GM18511 (cell line): ENCODE data around the gene HACD4.
"Not testable (repeated sequence)": the region's sequence is repeated elsewhere in the genome, so short reads cannot be mapped to it uniquely, and the experiment has no call there.

Experiments used
- ATAC-seq: cut with Tn5 transposase; IDR thresholded peaks from one replicate; pipeline ENCODE4 v1.9.1; 2021; ENCODE audit warnings: mild to moderate bottlenecking, moderate library complexity; ENCODE audit not compliant: unreplicated experiment

The HACD4 gene

GRCh38 chr9:21016701-21017491 lies 14.5 kb downstream of the HACD4 start:
- ATAC-seq: no peak

GRCh38 chr9:21015995-21016394 lies 15.4 kb downstream of the HACD4 start:
- peak; percentile 82 for ATAC-seq

- no peak for ATAC-seq
These were observed 16.2 kb downstream of the HACD4 start for GRCh38 chr9:21015129-21015815.

GRCh38 chr9:21002040-21002439 lies 29.4 kb downstream of the HACD4 start:
- ATAC-seq: no peak

GRCh38 chr9:21001581-21001980 lies 29.9 kb downstream of the HACD4 start:
- no peak for ATAC-seq

GRCh38 chr9:20997503-20998076 lies 33.9 kb downstream of the HACD4 start:
- peak; percentile 87 for ATAC-seq

GRCh38 chr9:20996809-20997208 lies 34.6 kb downstream of the HACD4 start:
- peak; percentile 43 for ATAC-seq

GRCh38 chr9:20995616-20996015 lies 35.8 kb downstream of the HACD4 start:
- no peak for ATAC-seq

GRCh38 chr9:20994486-20994885 lies 37.0 kb downstream of the HACD4 start:
- ATAC-seq: no peak

- no peak for ATAC-seq
These were observed 40.6 kb downstream of the HACD4 start for GRCh38 chr9:20990867-20991266.

GRCh38 chr9:20989923-20990341 lies 41.5 kb downstream of the HACD4 start:
- ATAC-seq: no peak

- no peak for ATAC-seq
These were observed 42.6 kb downstream of the HACD4 start for GRCh38 chr9:20988671-20989315.

GRCh38 chr9:20988061-20988460 lies 43.4 kb downstream of the HACD4 start:
- no peak for ATAC-seq

GRCh38 chr9:20987521-20987920 lies 43.9 kb downstream of the HACD4 start:
- ATAC-seq: no peak

- no peak for ATAC-seq
These were observed 45.4 kb downstream of the HACD4 start for GRCh38 chr9:20985851-20986600.

GRCh38 chr9:20984506-20984905 lies 46.9 kb downstream of the HACD4 start:
- ATAC-seq: no peak

- no peak for ATAC-seq
These were observed 50.0 kb downstream of the HACD4 start for GRCh38 chr9:20981486-20981885.

- ATAC-seq: peak; percentile 95
These were observed 50.5 kb downstream of the HACD4 start for GRCh38 chr9:20980832-20981455.

- no peak for ATAC-seq
These were observed 53.2 kb downstream of the HACD4 start for GRCh38 chr9:20978249-20978648.

GRCh38 chr9:20974191-20974938 lies 57.1 kb downstream of the HACD4 start:
- ATAC-seq: not testable (repeated sequence)
